Mononuclear cell (primary cell): ENCODE measurements around the gene DMBX1. TPM values are rescaled to one million over a fixed set of nuclear protein-coding genes. Genes with fewer than 3 reads are reported as not detected.

Experiments used
- H3K27me3 ChIP-seq: 2 replicates; pipeline ENCODE4 v1.6.0; 2011; ENCODE audit warnings: low read length, control low read depth; ENCODE audit not compliant: insufficient read depth
- H3K4me1 ChIP-seq: 2 replicates; pipeline ENCODE4 v1.5.1; 2011; ENCODE audit warnings: mild to moderate bottlenecking, low read length, control low read depth; ENCODE audit not compliant: insufficient read depth
- H3K4me3 ChIP-seq: 2 replicates; pipeline ENCODE4 v1.5.1; 2011; ENCODE audit warnings: mild to moderate bottlenecking, low read length, moderate library complexity
- H3K9me3 ChIP-seq: 2 replicates; pipeline ENCODE4 v1.5.1; 2011; ENCODE audit warnings: low read depth, mild to moderate bottlenecking, control low read depth, low read length
- total RNA-seq: library from RNA; depleted of rRNA; stranded (reverse); fragments of >200 nt; gene quantifications from one replicate; pipeline ENCODE4 v1.2.3, GENCODE V29; 2012

DMBX1 gene
- total RNA-seq, 1 donor = not detected

DNA sequence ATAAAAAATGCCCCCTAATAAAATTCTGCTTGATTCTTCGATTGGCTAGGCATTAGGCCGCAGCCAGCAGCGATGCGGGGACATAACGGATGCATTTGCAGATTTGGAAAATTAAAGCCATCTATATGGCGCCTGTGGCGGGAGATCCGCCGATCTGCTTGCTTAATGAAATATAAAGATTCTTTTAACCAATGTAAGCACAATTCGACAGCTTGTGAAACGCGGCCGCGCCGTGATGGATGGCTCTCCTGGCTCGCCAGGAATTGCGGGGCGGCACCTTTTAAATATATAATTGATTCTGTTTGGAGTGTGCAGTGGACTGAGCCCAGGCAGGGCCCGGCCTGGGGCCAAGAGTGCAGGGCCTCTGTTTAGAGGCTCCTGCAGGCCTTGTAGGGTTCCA lies 8.0 kb downstream of the DMBX1 start:
- Histone ChIP-seq H3K4me3 (no peak overlapping the region), H3K27me3 (peaks cover 30% of the 10 kb centered on the region), H3K4me1 (no peaks in the 10 kb centered on the region), H3K9me3 (no peaks in the 10 kb centered on the region)

DNA sequence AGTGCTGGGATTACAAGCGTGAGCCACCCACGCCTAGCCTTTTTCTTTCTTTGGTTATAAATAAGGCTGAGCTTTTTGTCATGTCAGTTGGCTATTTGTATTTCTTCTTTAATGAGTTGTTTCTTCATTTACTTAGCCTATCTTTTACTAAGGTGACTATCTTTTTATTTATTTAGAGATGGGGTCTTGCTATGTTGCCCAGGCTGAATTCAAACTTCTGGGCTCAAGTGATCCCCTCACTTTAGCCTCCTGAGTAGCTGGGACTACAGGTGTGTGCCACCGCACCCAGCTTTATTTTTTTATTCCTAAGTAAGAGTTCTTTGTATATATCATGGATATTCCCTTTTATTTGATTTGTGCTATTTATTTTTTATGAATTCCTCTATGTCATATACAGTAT lies 11.9 kb downstream of the DMBX1 start:
- H3K27me3 ChIP-seq = peaks cover 8% of the 10 kb centered on the region
- H3K4me3 ChIP-seq = no peak overlapping the region
- H3K4me1 ChIP-seq = no peaks in the 10 kb centered on the region
- no peaks in the 10 kb centered on the region for H3K9me3 ChIP-seq

DNA sequence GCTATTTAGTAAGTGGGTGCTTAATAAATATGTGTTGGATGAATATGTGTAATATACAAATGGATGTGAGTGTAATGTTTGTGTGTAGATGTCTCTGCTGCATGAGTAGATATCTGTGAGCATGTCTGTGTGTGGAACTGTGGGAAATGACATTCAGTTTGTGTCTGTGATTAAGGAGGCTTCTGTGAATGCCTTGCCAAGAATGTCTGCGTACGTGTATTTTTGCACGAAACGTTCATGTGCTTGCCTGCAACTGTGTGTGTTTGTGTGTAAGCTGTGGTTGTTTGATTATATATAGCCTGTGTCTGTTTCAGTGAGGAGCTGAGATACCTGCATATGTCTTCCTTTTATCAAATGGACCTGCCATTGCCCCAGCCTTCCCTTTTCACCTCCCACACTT lies 13.8 kb downstream of the DMBX1 start:
- Histone ChIP-seq H3K27me3 (peaks cover 8% of the 10 kb centered on the region), H3K4me1 (no peaks in the 10 kb centered on the region), H3K4me3 (no peak overlapping the region), H3K9me3 (no peaks in the 10 kb centered on the region)

DNA sequence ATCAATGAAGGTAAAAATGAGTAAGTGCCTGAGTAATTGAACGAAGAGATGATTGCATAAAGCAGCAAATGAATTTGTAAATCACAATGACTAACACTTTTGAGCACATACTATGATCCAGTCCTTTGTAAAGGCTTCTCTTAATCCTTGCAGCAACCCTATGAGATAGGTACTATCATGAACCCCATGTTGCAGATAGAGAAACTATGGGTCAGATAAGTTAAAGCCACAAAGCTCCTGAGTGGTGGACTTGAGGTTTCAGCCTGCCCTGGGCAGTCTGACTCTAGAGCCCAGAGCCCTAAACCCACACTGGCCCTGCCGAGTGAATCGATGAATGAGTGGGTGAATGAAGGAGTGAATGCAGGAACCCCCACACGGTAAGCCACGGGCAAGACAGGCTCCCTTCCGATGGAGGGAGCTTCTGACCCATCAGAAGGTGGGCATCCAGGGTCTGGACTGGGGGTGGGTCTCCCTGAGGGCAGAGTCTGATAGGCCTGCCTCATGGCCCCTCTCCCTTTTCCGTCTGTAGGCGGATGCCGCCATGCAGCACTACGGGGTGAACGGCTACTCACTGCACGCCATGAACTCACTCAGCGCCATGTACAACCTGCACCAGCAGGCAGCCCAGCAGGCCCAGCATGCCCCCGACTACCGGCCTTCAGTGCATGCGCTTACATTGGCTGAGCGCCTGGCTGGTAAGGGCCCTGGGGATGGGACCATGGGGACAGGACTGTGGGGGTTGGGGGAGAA lies 17.0 kb downstream of the DMBX1 start:
- H3K9me3 ChIP-seq = no peaks in the 10 kb centered on the region
- H3K4me3 ChIP-seq = no peak overlapping the region
- H3K4me1 ChIP-seq = no peaks in the 10 kb centered on the region
- peaks cover 8% of the 10 kb centered on the region for H3K27me3 ChIP-seq

DNA sequence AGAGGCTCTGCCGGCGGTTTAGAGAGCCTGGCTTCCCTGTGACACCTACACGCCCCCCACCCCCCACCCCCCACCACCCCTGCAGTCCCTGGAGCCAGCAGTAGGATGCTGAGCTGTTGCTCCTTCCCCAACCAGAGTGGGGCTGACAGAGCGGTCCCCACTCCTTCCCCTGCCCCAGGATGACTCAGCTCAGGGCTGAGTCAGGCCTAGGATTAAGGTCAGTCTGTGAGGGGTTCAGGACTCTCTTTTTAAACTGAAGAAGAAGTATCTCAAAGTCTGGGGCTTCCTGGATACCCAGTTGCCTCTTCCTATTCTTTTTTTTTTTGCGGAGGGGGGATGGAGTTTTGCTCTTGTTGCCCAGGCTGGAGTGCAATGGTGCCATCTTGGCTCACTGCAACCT lies 19.1 kb downstream of the DMBX1 start:
- H3K27me3 ChIP-seq = no peaks in the 10 kb centered on the region
- no peaks in the 10 kb centered on the region for H3K4me1 ChIP-seq
- H3K4me3 ChIP-seq = no peak overlapping the region
- H3K9me3 ChIP-seq = no peaks in the 10 kb centered on the region

DNA sequence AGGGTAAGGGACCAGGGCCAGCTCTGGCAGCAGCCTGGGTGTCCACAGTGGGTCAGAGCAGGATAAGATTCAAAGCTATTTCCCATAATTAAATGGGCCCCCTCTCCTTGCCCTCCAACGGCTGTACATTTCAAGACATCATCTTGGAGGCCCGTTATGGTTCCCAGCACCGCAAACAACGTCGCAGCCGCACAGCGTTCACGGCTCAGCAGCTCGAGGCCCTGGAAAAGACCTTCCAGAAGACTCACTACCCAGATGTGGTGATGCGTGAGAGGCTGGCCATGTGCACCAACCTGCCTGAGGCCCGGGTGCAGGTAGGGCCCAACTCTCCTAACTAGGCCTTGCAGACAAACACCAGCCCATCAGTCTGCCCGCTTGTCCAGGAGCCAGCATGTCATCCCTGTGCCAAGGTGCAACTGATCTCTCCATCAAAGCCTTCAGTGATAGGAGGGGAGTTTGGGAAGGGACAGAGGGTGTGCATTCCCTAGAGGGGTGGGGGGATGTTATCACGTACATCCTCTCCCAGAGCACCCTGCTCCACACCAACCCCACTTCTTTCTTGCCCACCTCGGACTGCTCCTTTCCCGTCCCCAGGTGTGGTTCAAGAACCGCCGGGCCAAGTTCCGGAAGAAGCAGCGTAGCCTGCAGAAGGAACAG lies 20.8 kb downstream of the DMBX1 start:
- Histone ChIP-seq H3K4me3 (no peak overlapping the region), H3K9me3 (no peaks in the 10 kb centered on the region), H3K4me1 (no peaks in the 10 kb centered on the region), H3K27me3 (no peaks in the 10 kb centered on the region)

DNA sequence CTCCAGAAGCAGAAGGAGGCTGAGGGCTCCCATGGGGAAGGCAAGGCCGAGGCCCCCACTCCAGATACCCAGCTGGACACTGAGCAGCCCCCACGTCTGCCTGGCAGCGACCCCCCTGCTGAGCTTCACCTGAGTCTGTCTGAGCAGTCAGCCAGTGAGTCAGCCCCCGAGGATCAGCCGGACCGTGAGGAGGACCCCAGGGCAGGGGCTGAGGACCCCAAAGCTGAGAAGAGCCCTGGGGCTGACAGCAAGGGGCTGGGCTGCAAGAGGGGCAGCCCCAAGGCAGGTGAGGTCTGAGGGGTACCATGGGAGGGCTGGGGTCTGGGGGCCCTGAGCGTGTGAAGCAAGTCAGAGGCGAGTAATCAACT lies 21.3 kb downstream of the DMBX1 start:
- Histone ChIP-seq H3K9me3 (no peaks in the 10 kb centered on the region), H3K4me1 (no peaks in the 10 kb centered on the region), H3K27me3 (no peaks in the 10 kb centered on the region), H3K4me3 (no peak overlapping the region)

DNA sequence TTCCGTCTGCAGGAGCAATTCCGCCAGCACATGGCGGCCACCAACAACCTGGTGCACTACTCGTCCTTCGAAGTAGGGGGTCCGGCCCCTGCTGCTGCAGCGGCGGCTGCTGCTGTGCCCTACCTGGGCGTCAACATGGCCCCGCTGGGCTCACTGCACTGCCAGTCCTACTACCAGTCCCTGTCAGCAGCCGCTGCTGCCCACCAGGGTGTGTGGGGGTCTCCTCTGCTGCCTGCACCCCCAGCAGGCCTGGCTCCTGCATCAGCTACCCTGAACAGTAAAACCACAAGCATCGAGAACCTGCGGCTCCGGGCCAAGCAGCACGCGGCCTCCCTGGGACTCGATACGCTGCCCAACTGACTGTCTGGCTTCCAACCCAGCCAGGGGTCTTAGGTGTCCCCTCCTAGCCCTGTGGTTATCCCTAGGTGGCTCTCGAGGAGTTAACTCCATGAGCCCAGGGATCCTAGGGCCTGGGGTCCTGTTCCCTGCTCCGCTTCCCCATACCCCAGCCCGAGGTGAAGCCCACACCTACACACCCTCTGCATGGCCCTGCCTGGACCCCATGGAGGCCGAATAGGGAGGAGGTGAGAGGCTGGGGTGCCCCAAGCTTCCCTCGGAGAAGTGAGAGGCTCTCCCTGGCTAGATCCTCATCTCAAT lies 22.6 kb downstream of the DMBX1 start:
- H3K27me3 ChIP-seq = no peaks in the 10 kb centered on the region
- H3K4me1 ChIP-seq = no peaks in the 10 kb centered on the region
- no peak overlapping the region for H3K4me3 ChIP-seq
- H3K9me3 ChIP-seq = no peaks in the 10 kb centered on the region

DNA sequence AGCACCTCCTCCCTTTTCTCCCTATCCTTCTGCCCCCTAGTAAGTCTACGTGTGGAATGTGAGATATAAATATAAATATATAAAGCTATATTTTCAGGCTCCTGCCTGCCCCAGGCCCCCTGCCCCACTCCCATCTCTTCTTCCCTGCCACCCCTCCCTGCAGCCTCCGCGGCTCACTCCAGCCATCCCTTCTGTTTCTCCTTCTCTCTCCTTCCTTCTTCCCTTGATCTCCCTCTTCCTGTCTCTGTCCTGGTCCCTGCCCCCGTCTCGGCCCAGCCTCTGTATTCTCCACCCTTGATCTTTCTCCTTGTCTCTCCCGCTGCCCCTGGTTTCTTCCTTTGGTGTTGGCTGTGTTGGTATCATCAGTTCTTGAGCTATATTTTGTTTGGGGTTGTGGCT lies 23.2 kb downstream of the DMBX1 start:
- Histone ChIP-seq H3K4me3 (no peak overlapping the region), H3K4me1 (no peaks in the 10 kb centered on the region), H3K9me3 (no peaks in the 10 kb centered on the region), H3K27me3 (no peaks in the 10 kb centered on the region)

DNA sequence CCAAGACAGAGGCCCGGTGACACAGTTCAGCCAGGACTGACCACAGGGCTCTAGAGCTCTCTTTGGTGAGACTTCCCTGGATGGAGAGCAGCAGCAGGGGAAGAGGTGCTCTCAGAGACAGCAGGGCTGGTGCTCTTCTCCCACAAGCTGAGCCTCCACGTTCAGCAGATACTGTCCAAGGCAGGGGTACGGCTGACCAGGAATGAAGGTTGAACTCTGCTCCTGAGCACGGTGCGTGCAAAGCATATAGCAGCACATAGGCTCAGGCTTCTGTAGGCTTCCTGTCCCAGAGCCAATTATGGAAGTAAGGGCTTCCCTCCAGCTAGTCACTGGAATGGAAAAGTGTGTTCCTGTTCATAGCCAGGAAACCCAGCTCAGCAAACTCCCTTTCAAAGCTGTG lies 23.9 kb downstream of the DMBX1 start:
- H3K9me3 ChIP-seq = no peaks in the 10 kb centered on the region
- no peaks in the 10 kb centered on the region for H3K27me3 ChIP-seq
- no peaks in the 10 kb centered on the region for H3K4me1 ChIP-seq
- no peak overlapping the region for H3K4me3 ChIP-seq

DNA sequence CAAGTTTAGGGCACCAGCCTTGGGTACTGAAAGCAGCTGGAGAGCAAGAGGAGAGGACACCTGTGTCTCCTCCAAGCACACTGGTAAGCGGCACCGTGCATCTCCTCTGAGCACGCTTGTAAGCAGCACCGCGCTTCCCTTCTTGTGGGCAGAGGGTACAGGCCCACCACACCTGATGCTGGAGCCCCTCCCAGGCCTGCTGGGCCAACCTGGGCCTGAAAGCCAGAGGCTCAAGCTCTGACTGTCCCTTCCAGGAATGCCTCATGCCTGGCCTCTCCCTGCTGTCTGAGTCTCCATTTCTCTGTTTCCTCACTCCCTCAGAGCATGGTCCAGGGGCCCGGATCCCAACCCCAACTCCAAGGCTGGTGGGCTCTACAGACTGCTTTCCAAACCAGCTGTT lies 25.9 kb downstream of the DMBX1 start:
- Histone ChIP-seq H3K4me1 (no peaks in the 10 kb centered on the region), H3K27me3 (no peaks in the 10 kb centered on the region), H3K4me3 (no peak overlapping the region), H3K9me3 (no peaks in the 10 kb centered on the region)

DNA sequence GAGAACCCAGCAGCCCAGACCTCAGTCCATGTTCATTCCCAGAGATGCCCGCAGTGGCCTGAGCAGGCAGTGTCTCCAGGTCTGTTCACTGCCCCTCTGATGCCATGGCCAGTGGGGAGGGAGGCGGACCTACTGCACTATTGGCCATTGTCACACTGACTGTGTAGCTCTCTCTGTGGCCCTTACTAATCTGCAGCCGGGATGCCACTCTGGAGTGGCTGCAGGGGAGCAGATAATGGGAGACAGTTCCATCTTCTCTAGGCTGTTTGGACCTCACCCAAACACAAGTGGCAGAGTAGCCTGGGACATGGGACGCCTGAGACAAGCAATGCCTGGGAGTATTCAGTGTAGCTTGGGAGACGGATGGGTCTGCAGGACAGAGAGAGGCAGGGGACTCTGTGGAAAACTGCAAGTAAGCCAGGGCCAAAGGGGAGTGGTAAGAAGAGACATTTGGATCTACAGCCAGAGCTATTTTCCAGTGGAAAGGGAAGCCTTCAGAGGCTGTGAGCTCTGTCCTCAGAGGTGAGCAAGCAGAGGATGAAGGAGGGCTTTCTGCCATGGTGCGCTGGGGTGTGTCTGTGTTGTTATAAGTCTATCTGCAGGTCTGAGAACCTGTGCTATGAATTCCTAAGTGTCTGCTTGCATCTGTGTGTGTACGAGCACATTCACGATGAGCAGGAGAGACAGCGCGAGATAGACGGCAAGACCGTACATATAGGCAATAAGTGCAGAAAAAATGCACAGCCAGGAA lies 26.7 kb downstream of the DMBX1 start:
- Histone ChIP-seq H3K4me1 (no peaks in the 10 kb centered on the region), H3K9me3 (no peaks in the 10 kb centered on the region), H3K4me3 (no peak overlapping the region), H3K27me3 (no peaks in the 10 kb centered on the region)

DNA sequence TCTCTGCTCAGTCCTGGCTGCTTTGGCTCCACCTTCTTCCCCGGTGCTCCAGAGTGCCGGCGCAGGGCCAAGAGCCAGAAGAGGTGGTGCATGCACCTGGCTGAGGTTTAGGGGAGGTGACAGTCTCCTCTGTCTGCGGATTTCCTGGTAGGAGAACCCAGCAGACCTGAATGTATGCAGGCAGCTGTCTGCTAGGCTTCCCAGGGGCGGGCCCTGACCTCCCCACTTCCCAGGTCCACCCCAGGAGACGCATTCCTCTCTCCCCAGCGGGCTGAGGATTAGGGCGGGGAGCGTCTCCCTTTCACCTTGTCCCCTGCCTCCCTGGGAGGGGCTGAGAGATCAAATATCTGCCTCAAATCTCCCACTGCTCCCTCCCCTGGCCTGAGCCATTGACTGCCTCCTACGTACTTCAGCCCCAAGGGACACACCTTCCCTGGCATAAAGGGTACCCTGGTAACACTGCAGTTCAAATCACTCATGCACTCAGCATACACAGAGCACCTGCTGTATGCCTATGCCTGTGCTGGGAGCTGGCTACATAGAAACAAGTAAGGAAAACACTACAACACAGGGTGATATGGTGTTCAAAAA lies 27.5 kb downstream of the DMBX1 start:
- no peaks in the 10 kb centered on the region for H3K27me3 ChIP-seq
- no peaks in the 10 kb centered on the region for H3K4me1 ChIP-seq
- H3K4me3 ChIP-seq = no peak overlapping the region
- H3K9me3 ChIP-seq = no peaks in the 10 kb centered on the region

DNA sequence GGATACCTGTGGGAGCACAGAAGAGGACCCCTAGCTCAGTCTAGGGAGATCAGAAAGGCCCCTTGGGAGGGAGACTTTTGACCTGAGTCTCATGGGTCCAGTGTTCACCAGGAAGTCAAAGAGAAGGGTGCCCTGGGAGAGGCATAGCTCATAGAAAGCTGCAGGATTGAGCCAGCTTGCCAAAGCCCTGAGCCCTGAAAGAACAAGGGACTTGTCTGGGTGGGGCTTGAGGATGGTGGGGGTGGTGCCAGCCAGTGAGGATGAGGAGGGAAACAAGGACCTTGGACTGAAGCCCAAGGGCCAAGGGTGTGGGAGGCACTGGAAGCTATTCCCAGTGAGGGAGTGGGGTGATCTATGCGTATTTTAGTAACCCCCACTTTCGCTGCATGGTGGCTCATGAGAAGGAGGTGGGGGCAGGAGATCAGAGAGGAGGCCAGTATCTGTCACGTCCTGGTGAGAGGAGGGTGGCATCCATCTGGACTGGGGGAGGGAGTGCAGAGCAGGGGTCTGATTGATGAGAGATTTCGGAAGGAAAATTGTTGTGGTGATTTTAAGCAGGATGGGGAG lies 28.4 kb downstream of the DMBX1 start:
- Histone ChIP-seq H3K27me3 (no peaks in the 10 kb centered on the region), H3K4me3 (no peak overlapping the region), H3K9me3 (no peaks in the 10 kb centered on the region), H3K4me1 (no peaks in the 10 kb centered on the region)

DNA sequence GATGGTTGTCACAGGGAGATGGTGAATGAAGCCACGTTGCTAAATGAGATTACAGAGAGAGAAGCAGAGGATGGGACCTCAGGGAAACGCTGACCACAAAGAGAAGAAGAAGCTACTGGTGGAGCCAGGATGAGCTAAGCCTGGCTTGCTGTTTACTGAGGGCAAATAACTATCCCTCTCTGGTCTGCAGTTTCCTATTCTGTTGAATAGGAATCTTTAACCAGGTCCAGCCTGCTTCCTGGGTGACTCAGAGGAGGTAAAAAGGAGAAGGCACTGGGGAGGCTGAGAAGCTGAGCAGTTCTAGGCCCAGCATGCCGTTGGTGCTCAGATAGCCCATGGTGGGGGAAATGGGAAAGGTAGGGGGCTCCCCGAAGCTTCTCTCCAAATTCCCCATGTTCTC lies 29.6 kb downstream of the DMBX1 start:
- Histone ChIP-seq H3K27me3 (no peaks in the 10 kb centered on the region), H3K4me1 (no peaks in the 10 kb centered on the region), H3K4me3 (no peak overlapping the region), H3K9me3 (no peaks in the 10 kb centered on the region)
